ENCODE measurements around the gene TGFBI. TPM values are rescaled to one million over a fixed set of nuclear protein-coding genes. Genes with fewer than 3 reads are reported as not detected.

Gene TGFBI
- total and polyA plus RNA-seq, 11 donors = 31.8 to 206 (median 50.0) TPM

- Histone ChIP-seq H3K27me3 (no peaks in the 10 kb centered on the region), H3K36me3 (no peaks in the 10 kb centered on the region), H3K9me3 (no peaks in the 10 kb centered on the region), H3K27ac (peak overlapping the region in 3 of 12 donors; percentile 36 to 79 (median 43)), H3K4me3 (no peak overlapping the region), H3K4me1 (peaks cover 0 to 42% (median 2%) of the 10 kb centered on the region in 12 donors)
- no peak for TF ChIP-seq POLR2A (IDR thresholded peaks at IDR 0.05)
- TF ChIP-seq, protein P1, sequence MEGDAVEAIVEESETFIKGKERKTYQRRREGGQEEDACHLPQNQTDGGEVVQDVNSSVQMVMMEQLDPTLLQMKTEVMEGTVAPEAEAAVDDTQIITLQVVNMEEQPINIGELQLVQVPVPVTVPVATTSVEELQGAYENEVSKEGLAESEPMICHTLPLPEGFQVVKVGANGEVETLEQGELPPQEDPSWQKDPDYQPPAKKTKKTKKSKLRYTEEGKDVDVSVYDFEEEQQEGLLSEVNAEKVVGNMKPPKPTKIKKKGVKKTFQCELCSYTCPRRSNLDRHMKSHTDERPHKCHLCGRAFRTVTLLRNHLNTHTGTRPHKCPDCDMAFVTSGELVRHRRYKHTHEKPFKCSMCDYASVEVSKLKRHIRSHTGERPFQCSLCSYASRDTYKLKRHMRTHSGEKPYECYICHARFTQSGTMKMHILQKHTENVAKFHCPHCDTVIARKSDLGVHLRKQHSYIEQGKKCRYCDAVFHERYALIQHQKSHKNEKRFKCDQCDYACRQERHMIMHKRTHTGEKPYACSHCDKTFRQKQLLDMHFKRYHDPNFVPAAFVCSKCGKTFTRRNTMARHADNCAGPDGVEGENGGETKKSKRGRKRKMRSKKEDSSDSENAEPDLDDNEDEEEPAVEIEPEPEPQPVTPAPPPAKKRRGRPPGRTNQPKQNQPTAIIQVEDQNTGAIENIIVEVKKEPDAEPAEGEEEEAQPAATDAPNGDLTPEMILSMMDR (IDR thresholded peaks at IDR 0.05) = no peak
- 84 to 93% (median 89%) methylated on average over 3 of the region's 3 CpGs for WGBS, 4 donors
- intact Hi-C loops (cut with DNase I) = no loop called here
- DNase-seq (no peak), ATAC-seq (peak in 3 of 4 donors; percentile 22 to 44 (median 23))
Measured at GRCh38 chr5:136000932-136001331, 27.9 kb upstream of the TGFBI start.

DNA sequence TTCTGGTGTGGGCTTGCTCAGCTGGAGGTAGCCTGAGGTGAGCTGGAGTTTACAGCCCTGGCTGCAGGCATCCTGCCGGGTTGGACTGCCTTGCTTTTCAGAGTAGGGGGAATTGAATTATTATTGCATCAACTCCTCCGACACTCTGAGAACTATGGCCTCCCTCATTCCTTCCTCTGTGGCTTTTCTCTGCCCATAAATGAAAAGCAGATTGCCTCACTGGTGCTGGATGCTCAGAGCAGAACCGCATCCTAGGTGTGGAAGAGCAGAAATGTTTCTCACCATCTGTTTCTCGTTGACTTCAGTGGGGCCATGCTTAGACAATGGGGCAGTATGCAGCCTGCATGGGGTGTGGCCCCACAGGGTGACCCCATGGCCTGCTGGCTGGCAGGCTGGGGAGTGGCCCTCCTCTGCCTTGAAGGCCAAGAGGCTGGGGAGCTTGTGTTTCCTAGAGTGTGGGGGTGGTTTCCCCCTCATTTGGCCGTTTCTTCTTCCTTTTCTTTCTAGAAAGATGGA, 27.3 kb upstream of the TGFBI start:
- DNase-seq = peak in 2 of 5 donors; percentile 45 to 55
- TF ChIP-seq, protein P1 (IDR thresholded peaks at IDR 0.05) = no peak
- no peak for TF ChIP-seq POLR2A (IDR thresholded peaks at IDR 0.05)

GRCh38 chr5:136004436-136004835, 24.4 kb upstream of the TGFBI start:
- H3K4me1 ChIP-seq = peaks cover 0 to 27% (median 0%) of the 10 kb centered on the region in 12 donors
- WGBS, 4 donors = 93 to 100% (median 97%) methylated on average over 3 of the region's 3 CpGs
- H3K27me3 ChIP-seq = no peaks in the 10 kb centered on the region
- TF ChIP-seq, protein P1 (IDR thresholded peaks at IDR 0.05) = no peak
- no peak for TF ChIP-seq POLR2A (IDR thresholded peaks at IDR 0.05)
- no peaks in the 10 kb centered on the region for H3K36me3 ChIP-seq
- no peak overlapping the region for H3K27ac ChIP-seq
- ATAC-seq = no peak
- no peak overlapping the region for H3K4me3 ChIP-seq
- H3K9me3 ChIP-seq = no peaks in the 10 kb centered on the region
- intact Hi-C loops (cut with DNase I) = no loop called here
- no peak for DNase-seq

More for the DNA sequence above, 27.3 kb upstream of the TGFBI start:
- no peaks in the 10 kb centered on the region for H3K27me3 ChIP-seq
- no peaks in the 10 kb centered on the region for H3K9me3 ChIP-seq
- no peaks in the 10 kb centered on the region for H3K36me3 ChIP-seq
- ATAC-seq = peak; percentile 8 to 82 (median 73)
- intact Hi-C loops (cut with DNase I) = no loop called here
- H3K4me3 ChIP-seq = no peak overlapping the region
- 40 to 61% (median 60%) methylated on average over 5 of the region's 5 CpGs for WGBS, 4 donors
- peaks cover 0 to 39% (median 0%) of the 10 kb centered on the region in 12 donors for H3K4me1 ChIP-seq
- H3K27ac ChIP-seq = peak overlapping the region in 3 of 12 donors; percentile 36 to 79 (median 43)

DNA sequence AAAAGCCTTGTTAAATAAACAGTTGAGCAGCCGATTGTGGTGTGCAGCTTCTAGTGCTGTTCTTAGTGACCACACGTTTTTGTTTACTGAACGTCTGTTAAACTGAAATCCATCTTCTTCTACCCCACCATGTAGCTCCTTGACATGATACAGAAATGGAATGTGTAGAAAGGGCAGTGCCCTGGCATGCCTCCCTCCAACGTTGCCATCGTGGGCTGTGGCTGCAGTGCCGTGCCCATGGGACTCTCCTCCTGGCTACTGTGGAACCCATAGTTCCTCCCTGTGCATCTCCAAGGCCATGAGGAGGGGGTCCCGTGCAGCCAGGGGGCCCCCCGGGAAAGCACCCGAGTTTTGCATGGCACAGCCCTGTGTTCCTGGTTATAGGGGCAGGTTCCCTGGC, 23.3 kb upstream of the TGFBI start:
- intact Hi-C loops (cut with DNase I) = no loop called here
- ATAC-seq = no peak
- WGBS, 4 donors = 85 to 88% (median 87%) methylated on average over 8 to 9 of the region's 9 CpGs

More for the DNA sequence above, 23.3 kb upstream of the TGFBI start:
- DNase-seq = no peak
- H3K27ac ChIP-seq = no peak overlapping the region
- no peaks in the 10 kb centered on the region for H3K36me3 ChIP-seq
- H3K4me1 ChIP-seq = peaks cover 0 to 20% (median 0%) of the 10 kb centered on the region in 12 donors
- no peaks in the 10 kb centered on the region for H3K9me3 ChIP-seq
- no peak overlapping the region for H3K4me3 ChIP-seq
- H3K27me3 ChIP-seq = no peaks in the 10 kb centered on the region
- TF ChIP-seq POLR2A (IDR thresholded peaks at IDR 0.05) = no peak
- TF ChIP-seq, protein P1 (IDR thresholded peaks at IDR 0.05) = no peak
